Uterus (tissue), 2 donors: ENCODE data around the gene BIRC7.

ENCODE experiments used
- POLR2A ChIP-seq, 2 donors: fragments of 450-650 bp; IDR thresholded peaks; one replicate each; pipeline ENCODE4 v1.6.1; 2016; ENCODE audit warnings: antibody characterized with exemption in 2 of 2, mild to moderate bottlenecking in 1 of 2, moderate library complexity in 1 of 2
- TF ChIP-seq, protein P1 (sequence below), 4 experiments: fragments of 200-600 bp in 2 of 4; fragments of 450-650 bp in 2 of 4; sonication (generic) in 2 of 4; IDR thresholded peaks; one replicate each; pipeline ENCODE4 v1.5.1; 2016 to 2019; ENCODE audit warnings: antibody characterized with exemption in 4 of 4, mild to moderate bottlenecking in 2 of 4, moderate library complexity in 1 of 4

- TF ChIP-seq POLR2A (IDR thresholded peaks at IDR 0.05) = no peak
- TF ChIP-seq, protein P1, sequence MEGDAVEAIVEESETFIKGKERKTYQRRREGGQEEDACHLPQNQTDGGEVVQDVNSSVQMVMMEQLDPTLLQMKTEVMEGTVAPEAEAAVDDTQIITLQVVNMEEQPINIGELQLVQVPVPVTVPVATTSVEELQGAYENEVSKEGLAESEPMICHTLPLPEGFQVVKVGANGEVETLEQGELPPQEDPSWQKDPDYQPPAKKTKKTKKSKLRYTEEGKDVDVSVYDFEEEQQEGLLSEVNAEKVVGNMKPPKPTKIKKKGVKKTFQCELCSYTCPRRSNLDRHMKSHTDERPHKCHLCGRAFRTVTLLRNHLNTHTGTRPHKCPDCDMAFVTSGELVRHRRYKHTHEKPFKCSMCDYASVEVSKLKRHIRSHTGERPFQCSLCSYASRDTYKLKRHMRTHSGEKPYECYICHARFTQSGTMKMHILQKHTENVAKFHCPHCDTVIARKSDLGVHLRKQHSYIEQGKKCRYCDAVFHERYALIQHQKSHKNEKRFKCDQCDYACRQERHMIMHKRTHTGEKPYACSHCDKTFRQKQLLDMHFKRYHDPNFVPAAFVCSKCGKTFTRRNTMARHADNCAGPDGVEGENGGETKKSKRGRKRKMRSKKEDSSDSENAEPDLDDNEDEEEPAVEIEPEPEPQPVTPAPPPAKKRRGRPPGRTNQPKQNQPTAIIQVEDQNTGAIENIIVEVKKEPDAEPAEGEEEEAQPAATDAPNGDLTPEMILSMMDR (IDR thresholded peaks at IDR 0.05) = no peak
Observed at GRCh38 chr20:63279931-63280330, 44.2 kb downstream of the BIRC7 start.
